H1 (cell line): ENCODE data around the gene TGFB2. TPM values are rescaled to one million over a fixed set of nuclear protein-coding genes. Genes with fewer than 3 reads are reported as not detected.

Experiments
- CBX5 ChIP-seq: fragments of 300-800, 300-1000 bp; sonication (generic); IDR thresholded peaks from 2 replicates; pipeline ENCODE4 v1.7.1; 2016; ENCODE audit warnings: antibody characterized with exemption, low read length, low read depth
- CHD2 ChIP-seq: IDR thresholded peaks from 2 replicates; pipeline ENCODE4 v1.6.1; 2012; ENCODE audit warnings: low read length, improper control_type of control experiment
- CHD7 ChIP-seq: fragments of 300-600 bp; sonication (generic); IDR thresholded peaks from 2 replicates; pipeline ENCODE4 v1.7.1; 2012; ENCODE audit warnings: low read length, moderate library complexity, mild to moderate bottlenecking, inconsistent platforms; ENCODE audit not compliant: insufficient replicate concordance
- EP300 ChIP-seq, 2 experiments: IDR thresholded peaks; 1 replicate in 1 of 2; 2 replicates in 1 of 2; pipeline ENCODE4 v1.6.1; 2011 to 2012; ENCODE audit warnings: low read depth in 2 of 2, low read length in 2 of 2, mild to moderate bottlenecking in 2 of 2, borderline replicate concordance in 1 of 2, inconsistent platforms in 1 of 2, moderate library complexity in 1 of 2
- JUND ChIP-seq: IDR thresholded peaks from 2 replicates; pipeline ENCODE4 v1.6.1; 2011; ENCODE audit warnings: mild to moderate bottlenecking, improper control_type of control experiment, low read length
- TAF7 ChIP-seq: optimal IDR thresholded peaks from 2 replicates; pipeline ENCODE3; 2011; ENCODE audit warnings: low read depth, mild to moderate bottlenecking, inconsistent platforms, low read length, moderate library complexity, borderline replicate concordance
- TEAD4 ChIP-seq: IDR thresholded peaks from 2 replicates; pipeline ENCODE4 v1.6.1; 2012; ENCODE audit warnings: low read depth, low read length, inconsistent platforms, mixed read lengths
- polyA plus RNA-seq, 7 experiments: library from polyadenylated mRNA; depleted of rRNA in 3 of 7; stranded (reverse) in 5 of 7; unstranded in 2 of 7; fragments of >200 nt in 5 of 7; fragments of 200-250 nt in 2 of 7; gene quantifications; 1 replicate in 5 of 7; 2 replicates in 1 of 7; 4 replicates in 1 of 7; pipeline versions ENCODE4 v1.2.1 to v1.2.3, GENCODE V29; 2011 to 2013; ENCODE audit warnings: missing spikeins in 2 of 7, mixed read lengths in 2 of 7
- total RNA-seq: library from RNA; stranded (reverse); fragmentation: NEBNext Ultra II Directional; extraction: Animal tissue kit (Norgen Biotek cat#: 25700); gene quantifications from 2 replicates; pipeline ENCODE4 v1.2.1, GENCODE V29; 2021

The TGFB2 gene
- total and polyA plus RNA-seq, 2 of the 8 experiments (the other 6 are each of a cell fraction or from before 2014, with no cell fraction given), result 0.26 to 0.84 TPM

GRCh38 chr1:218342091-218342490 is 3.0 kb upstream of the TGFB2 start (continued):
- TF ChIP-seq TAF7 (no peak), CHD7 (no peak), JUND (no peak), CBX5 (no peak), CHD2 (no peak), TEAD4 (no peak), EP300 (IDR thresholded peaks at IDR 0.05; ENCODE audit: borderline replicate concordance in 1 of 2, low read depth in 2 of 2, low read length in 2 of 2) (no peak)
